ENCODE measurements around the gene DBI. TPM values are rescaled to one million over a fixed set of nuclear protein-coding genes. Genes with fewer than 3 reads are reported as not detected.

Gene DBI
- total RNA-seq, 1 experiment from 2014 or later: 230 TPM

DNA sequence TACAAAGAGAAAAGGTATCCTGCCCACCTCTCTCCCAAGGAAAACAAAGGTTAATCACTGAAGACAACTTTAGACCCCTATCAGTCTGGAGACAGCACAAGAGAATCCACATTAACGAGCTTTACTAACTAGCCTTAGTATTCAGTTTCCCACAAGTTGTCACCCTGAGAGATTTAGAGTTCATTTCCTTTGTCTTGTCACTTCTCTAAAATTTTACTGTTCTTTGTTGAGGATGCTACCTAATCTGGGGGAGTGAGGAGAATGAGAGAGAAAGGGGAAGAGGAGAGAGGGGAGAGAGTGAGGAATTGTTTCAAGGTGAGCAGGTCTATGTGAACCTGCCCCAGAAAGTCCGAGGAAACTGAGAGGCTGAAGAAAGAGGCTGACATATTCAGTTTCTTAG is 28.5 kb upstream of the DBI start:
- ChIA-PET POLR2A (ENCODE audit: low non-redundant PET) (no interaction called here), CTCF (no interaction called here)
- Histone ChIP-seq H3K4me1 (ENCODE audit: insufficient read depth, low read length, poor library complexity, severe bottlenecking) (no peaks in the 10 kb centered on the region), H3K9me3 (ENCODE audit: low read depth, low read length, poor library complexity, severe bottlenecking) (no peaks in the 10 kb centered on the region), H3K27me3 (replicated peaks; ENCODE audit: insufficient read depth, low read depth, low read length, poor library complexity) (no peaks in the 10 kb centered on the region), H3K4me3 (ENCODE audit: low read depth, low read length, poor library complexity, severe bottlenecking) (no peak overlapping the region), H3K36me3 (ENCODE audit: insufficient read depth, low read length, poor library complexity, severe bottlenecking) (no peaks in the 10 kb centered on the region), H3K27ac (ENCODE audit: low read depth, low read length, poor library complexity, severe bottlenecking) (no peak overlapping the region)
- intact Hi-C loops (cut with micrococcal nuclease; ENCODE audit: unreplicated experiment): no loop called here
- TF ChIP-seq EZH2 (IDR thresholded peaks at IDR 0.05; ENCODE audit: borderline replicate concordance, low read depth, low read length, poor library complexity, severe bottlenecking): no peak
- TF ChIP-seq, protein P1, sequence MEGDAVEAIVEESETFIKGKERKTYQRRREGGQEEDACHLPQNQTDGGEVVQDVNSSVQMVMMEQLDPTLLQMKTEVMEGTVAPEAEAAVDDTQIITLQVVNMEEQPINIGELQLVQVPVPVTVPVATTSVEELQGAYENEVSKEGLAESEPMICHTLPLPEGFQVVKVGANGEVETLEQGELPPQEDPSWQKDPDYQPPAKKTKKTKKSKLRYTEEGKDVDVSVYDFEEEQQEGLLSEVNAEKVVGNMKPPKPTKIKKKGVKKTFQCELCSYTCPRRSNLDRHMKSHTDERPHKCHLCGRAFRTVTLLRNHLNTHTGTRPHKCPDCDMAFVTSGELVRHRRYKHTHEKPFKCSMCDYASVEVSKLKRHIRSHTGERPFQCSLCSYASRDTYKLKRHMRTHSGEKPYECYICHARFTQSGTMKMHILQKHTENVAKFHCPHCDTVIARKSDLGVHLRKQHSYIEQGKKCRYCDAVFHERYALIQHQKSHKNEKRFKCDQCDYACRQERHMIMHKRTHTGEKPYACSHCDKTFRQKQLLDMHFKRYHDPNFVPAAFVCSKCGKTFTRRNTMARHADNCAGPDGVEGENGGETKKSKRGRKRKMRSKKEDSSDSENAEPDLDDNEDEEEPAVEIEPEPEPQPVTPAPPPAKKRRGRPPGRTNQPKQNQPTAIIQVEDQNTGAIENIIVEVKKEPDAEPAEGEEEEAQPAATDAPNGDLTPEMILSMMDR (conservative IDR thresholded peaks at IDR 0.05; ENCODE audit: low read depth, low read length): no peak
- no TSS peak for BruUV-seq (replicated peaks)
- no peak for DNase-seq (ENCODE audit: low spot score)

GRCh38 chr2:119338826-119339561 is 27.8 kb upstream of the DBI start:
- CTCF ChIA-PET: no interaction called here
- no peaks in the 10 kb centered on the region for H3K4me1 ChIP-seq (ENCODE audit: insufficient read depth, low read length, poor library complexity, severe bottlenecking)
- no peaks in the 10 kb centered on the region for H3K9me3 ChIP-seq (ENCODE audit: low read depth, low read length, poor library complexity, severe bottlenecking)
- no peaks in the 10 kb centered on the region for H3K36me3 ChIP-seq (ENCODE audit: insufficient read depth, low read length, poor library complexity, severe bottlenecking)
- TF ChIP-seq EZH2 (IDR thresholded peaks at IDR 0.05; ENCODE audit: borderline replicate concordance, low read depth, low read length, poor library complexity, severe bottlenecking): no peak
- TF ChIP-seq, protein P1 (conservative IDR thresholded peaks at IDR 0.05; ENCODE audit: low read depth, low read length): no peak
- no peaks in the 10 kb centered on the region for H3K27me3 ChIP-seq (replicated peaks; ENCODE audit: insufficient read depth, low read depth, low read length, poor library complexity)
- no TSS peak for BruUV-seq (replicated peaks)
- no peak overlapping the region for H3K4me3 ChIP-seq (ENCODE audit: low read depth, low read length, poor library complexity, severe bottlenecking)
- DNase-seq (ENCODE audit: low spot score): no peak
- POLR2A ChIA-PET (ENCODE audit: low non-redundant PET): no interaction called here
- intact Hi-C loops (cut with micrococcal nuclease; ENCODE audit: unreplicated experiment): no loop called here
- H3K27ac ChIP-seq (ENCODE audit: low read depth, low read length, poor library complexity, severe bottlenecking): no peak overlapping the region

- ChIA-PET POLR2A (ENCODE audit: low non-redundant PET) (no interaction called here), CTCF (no interaction called here)
- H3K36me3 ChIP-seq (ENCODE audit: insufficient read depth, low read length, poor library complexity, severe bottlenecking): no peaks in the 10 kb centered on the region
- no peak overlapping the region for H3K4me3 ChIP-seq (ENCODE audit: low read depth, low read length, poor library complexity, severe bottlenecking)
- intact Hi-C loops (cut with micrococcal nuclease; ENCODE audit: unreplicated experiment): no loop called here
- TF ChIP-seq, protein P1 (conservative IDR thresholded peaks at IDR 0.05; ENCODE audit: low read depth, low read length): no peak
- TF ChIP-seq EZH2 (IDR thresholded peaks at IDR 0.05; ENCODE audit: borderline replicate concordance, low read depth, low read length, poor library complexity, severe bottlenecking): no peak
- DNase-seq (ENCODE audit: low spot score): no peak
- H3K9me3 ChIP-seq (ENCODE audit: low read depth, low read length, poor library complexity, severe bottlenecking): no peaks in the 10 kb centered on the region
- H3K27ac ChIP-seq (ENCODE audit: low read depth, low read length, poor library complexity, severe bottlenecking): no peak overlapping the region
- H3K27me3 ChIP-seq (replicated peaks; ENCODE audit: insufficient read depth, low read depth, low read length, poor library complexity): no peaks in the 10 kb centered on the region
- BruUV-seq (replicated peaks): no TSS peak
- H3K4me1 ChIP-seq (ENCODE audit: insufficient read depth, low read length, poor library complexity, severe bottlenecking): no peaks in the 10 kb centered on the region
These were observed 27.2 kb upstream of the DBI start for GRCh38 chr2:119339562-119339923.
